HG02571 (cell line): ENCODE measurements around the gene HNRNPK.

ENCODE experiments used
- ATAC-seq: cut with Tn5 transposase; IDR thresholded peaks from one replicate; pipeline ENCODE4 v1.9.1; 2021; ENCODE audit warnings: mild to moderate bottlenecking, moderate library complexity; ENCODE audit not compliant: unreplicated experiment

The HNRNPK gene

DNA sequence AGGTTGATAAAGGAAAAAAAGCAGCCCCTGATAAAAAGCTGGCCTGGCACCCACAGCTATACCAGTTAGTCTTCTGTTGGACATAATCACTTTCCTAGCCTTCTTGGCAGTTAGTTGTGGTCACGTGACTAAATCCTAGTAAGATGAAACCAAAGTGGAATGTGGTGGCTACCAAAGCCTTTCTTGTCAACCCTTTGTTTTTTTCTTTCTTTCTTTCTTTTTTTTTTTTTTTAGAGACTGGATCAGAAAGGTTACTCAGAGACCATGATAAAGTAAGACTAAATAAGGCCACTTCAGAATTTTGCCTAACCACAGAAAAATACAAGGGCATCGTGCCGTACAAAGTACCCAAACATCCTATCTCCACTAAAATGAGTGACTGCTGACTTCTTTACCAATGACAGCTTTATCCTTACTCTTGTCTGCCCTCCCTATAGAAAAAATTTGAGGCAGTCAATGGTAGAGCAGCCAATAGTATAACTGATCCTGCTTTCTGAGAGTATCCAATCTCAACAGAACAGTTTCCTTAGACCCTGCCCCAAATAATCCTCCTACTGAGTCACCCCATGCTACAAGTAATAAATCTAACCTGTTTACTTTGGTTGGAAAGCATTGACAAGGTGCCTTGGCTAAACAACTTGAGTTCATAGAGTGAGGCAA, 44.6 kb downstream of the HNRNPK start:
- no peak for ATAC-seq

DNA sequence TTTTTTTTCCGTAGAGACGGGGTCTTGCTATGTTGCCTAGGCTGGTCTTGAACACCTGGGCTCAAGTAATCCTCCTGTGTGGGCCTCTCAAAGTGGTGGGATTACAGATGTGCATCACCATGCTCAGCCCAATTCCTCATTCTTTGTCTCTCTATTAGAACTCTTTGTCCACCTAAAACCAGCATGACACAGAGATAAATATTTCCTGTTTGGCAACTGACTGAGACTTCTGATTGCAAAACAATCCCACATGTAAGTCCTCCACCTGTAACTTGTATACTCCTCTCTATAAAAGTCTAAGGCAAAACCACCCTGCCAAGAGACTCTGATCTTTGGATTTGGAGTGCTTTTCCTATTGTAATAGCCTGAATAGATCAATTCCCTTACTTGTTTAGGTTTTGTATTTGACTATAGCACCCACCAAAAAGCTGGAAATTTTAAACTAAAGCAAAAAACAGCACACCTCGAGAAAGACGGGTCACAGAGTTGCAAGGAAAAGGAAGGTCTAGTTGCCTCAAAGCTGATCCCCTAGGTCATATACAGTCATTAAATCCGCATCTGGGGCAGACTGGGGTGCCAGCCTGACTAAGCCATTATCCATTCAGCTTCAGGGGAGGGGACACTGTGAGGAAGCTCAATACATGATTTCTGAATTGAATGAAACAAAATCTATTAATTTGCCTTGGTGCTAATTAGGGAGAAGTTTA, 45.3 kb downstream of the HNRNPK start:
- no peak for ATAC-seq

DNA sequence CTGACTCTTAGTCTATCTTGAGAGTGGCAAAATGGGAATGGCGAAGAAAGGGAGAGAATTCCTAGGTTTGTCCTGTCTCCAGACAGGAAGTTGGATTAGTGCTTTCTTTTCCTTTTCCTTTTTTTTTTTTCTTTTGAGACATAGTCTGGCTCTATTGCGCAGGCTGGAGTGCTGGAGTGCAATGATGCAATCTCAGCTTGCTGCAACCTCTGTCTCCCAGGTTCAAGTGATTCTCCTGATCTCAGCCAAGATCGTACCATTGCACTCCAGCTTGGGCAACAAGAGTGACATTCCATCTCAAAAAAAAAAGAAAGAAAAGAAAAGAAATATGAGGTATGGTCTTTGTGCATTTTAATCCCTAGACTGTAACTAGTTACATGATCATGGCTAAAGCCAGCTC, 46.2 kb downstream of the HNRNPK start:
- no peak for ATAC-seq

DNA sequence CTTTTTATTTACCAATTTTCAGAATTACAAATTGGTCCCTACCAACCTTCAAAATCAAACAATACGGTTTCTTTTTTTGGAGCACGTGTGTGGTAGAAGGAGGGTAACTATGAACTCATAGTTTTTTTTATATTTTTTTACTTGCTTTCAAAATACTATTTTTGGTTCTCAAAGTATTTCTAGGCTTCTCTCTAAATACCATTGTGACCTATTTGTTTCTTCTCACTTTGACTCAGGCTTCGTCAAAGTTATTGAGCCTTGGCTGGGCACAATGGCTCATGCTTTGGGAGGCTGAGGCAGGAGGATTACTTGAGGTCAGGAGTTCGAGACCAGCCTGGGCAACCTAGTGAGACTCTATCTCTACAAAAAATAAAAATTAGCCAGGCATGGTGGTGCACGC, 47.2 kb downstream of the HNRNPK start:
- no peak for ATAC-seq

DNA sequence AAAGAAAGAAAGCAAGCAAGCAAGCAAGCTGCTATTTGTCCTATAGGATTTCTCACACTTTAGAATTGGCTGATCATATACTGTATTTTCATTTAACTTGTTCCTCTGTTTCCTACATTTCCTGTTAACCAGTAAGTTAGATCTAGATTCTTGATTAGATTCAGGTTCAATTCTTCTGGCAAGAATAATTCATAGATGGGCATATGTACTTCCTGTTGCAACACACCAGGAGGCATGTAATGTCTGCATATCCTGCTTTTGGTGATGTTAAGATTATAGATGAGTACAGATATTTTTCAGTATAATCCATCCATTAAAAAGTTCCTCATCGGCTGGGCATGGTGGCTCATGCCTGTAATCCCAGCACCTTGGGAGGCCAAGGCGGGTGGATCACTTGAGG, 48.0 kb downstream of the HNRNPK start:
- ATAC-seq: no peak

DNA sequence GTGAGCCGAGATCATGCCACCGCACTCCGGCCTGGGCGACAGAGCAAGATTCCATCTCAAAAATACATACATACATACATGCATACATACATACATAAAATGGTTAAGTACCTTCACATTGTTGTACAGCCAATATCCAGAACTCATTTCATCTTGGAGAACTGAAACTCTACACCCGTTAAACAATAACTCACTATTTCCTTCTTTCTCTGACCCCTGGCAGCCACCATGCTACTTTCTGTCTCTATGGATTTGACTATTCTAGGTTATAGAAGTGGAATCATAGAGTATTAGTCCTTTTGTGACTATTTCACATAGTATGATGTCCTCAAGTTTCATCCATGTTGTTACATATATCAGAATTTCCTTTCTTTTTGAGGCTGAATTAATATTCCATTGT, 49.1 kb downstream of the HNRNPK start:
- no peak for ATAC-seq

DNA sequence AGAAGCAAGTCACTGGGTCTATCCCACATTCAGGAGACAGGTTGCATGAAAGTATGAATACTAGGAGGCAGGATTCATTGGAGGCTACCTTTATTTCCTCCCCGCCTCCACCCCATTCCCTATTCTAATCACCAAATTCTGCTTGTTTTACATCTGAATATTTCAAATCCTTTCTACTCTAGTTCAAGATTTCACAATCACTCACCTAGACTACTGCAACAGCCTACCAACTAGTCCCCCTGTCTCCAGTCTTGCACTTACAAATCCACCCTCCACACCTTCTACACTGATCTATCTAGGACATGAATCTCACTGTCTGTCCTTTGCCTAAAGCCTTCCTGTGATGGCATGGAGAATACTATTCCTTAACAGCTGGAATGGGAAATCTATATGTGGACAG, 52.4 kb downstream of the HNRNPK start:
- ATAC-seq: no peak

DNA sequence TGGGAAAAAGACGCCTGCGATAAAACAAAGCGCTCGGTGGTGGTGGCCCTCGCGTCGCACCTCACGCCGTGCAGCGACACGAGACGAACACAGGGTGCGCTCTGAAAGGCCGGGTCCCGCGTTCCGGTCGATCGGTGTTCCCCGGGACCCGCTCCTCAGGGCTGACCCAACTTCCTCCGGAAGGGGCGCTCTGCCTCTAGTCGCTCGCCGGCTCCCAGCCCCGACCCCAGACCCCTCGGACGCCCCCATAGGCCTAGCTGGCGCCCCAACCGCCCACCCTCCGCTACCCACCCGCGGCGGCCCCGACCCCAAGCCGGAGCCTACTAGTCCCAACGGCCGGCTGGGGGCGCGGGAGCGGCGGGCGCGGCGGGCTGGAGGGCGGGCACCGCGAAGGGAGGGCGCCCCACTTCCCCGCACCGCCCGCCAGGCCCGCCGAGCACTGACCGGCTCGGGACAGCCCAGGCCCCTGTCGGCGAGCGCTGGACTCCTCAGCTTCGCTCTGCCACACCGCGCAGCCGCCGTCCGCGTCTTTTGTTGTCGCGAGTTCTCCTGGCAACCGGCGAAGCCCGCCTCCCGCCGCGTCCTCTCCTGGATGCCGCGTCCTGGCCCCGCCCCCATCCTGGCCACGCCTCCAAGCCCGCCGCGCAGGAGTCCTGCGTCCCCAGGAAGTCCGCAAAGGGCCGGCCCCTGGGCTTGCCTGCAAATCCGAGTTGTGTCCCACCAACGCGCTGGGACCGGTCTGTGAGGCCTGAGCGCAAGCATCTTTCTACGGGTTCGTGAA, 58.9 kb downstream of the HNRNPK start, which contains the start of gene KIF27:
Gene KIF27 (minus strand): TSS at position 506 of the 781 bp plus-strand sequence. CDS start 5,841 bp downstream, outside the sequence.
- ATAC-seq: peak; percentile 95

DNA sequence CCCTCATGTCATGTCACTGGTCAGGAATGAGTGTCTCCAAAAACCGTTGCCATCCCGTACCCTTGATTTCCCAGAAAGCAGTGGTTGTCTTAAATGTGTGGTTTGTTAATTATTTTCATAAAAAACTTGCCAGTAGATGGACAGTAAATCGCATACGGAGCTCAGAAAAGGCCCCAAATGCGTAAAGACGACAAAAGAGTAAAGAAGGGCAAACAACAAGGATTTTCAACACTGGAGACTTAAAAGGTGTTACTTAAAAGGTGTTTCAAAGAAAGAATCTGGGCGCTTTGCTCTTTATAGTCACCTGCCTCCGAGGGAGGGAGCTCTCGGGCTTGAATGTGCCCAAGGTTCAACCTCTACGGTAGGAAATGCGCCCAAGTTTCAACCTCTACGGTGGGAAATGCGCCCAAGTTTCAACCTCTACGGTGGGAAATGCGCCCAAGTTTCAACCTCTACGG, 59.5 kb downstream of the HNRNPK start:
- ATAC-seq: peak; percentile 34

DNA sequence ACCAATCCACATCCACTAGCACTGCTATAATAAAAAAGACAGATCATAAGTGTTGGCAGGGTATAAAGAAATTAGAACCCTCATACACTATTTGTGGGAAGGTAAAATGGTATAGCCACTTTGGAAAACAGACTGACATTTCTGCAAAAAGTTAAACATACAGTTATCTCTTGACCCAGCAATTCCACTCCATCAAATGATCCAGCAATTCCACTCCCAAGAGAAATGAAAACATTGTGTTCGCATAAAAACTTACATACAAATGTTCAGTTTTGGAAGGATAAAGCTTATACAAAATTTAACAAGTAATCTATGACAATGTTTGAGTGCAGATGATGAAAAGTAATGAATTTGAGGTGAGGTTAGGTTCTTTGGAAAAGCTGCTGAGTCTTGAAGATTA, 60.9 kb downstream of the HNRNPK start:
- ATAC-seq: no peak
